ENCODE results near the gene ENTR1.

The ENTR1 gene

GRCh38 chr9:136370687-136371532 lies 39.5 kb downstream of the ENTR1 start:
- DNase-seq = no peak
- H3K27ac ChIP-seq (ENCODE audit: insufficient read depth, low read length, poor library complexity, severe bottlenecking) = no peak overlapping the region

GRCh38 chr9:136370037-136370436 lies 40.4 kb downstream of the ENTR1 start:
- Histone ChIP-seq H3K36me3 (ENCODE audit: control insufficient read depth, insufficient read depth, low read length) (no peaks in the 10 kb centered on the region), H3K4me1 (ENCODE audit: control insufficient read depth, insufficient read depth, low read length, poor library complexity, severe bottlenecking) (no peaks in the 10 kb centered on the region), H3K27ac (ENCODE audit: insufficient read depth, low read length, poor library complexity, severe bottlenecking) (no peak overlapping the region), H3K4me3 (ENCODE audit: insufficient read depth, low read depth, low read length, poor library complexity, severe bottlenecking) (no peak overlapping the region), H3K9me3 (ENCODE audit: control insufficient read depth, low read length) (no peaks in the 10 kb centered on the region), H3K27me3 (replicated peaks; ENCODE audit: control insufficient read depth, insufficient read depth, low read length, poor library complexity, severe bottlenecking) (no peaks in the 10 kb centered on the region)
- DNase-seq = no peak

More at GRCh38 chr9:136370687-136371532, 39.5 kb downstream of the ENTR1 start:
- Histone ChIP-seq H3K9me3 (ENCODE audit: control insufficient read depth, low read length) (no peaks in the 10 kb centered on the region), H3K36me3 (ENCODE audit: control insufficient read depth, insufficient read depth, low read length) (no peaks in the 10 kb centered on the region), H3K4me1 (ENCODE audit: control insufficient read depth, insufficient read depth, low read length, poor library complexity, severe bottlenecking) (no peaks in the 10 kb centered on the region), H3K27me3 (replicated peaks; ENCODE audit: control insufficient read depth, insufficient read depth, low read length, poor library complexity, severe bottlenecking) (no peaks in the 10 kb centered on the region), H3K4me3 (ENCODE audit: insufficient read depth, low read depth, low read length, poor library complexity, severe bottlenecking) (no peak overlapping the region)

GRCh38 chr9:136368190-136368589 lies 42.2 kb downstream of the ENTR1 start:
- Histone ChIP-seq H3K4me1 (ENCODE audit: control insufficient read depth, insufficient read depth, low read length, poor library complexity, severe bottlenecking) (peaks cover under 1% of the 10 kb centered on the region), H3K9me3 (ENCODE audit: control insufficient read depth, low read length) (no peaks in the 10 kb centered on the region), H3K27ac (ENCODE audit: insufficient read depth, low read length, poor library complexity, severe bottlenecking) (no peak overlapping the region), H3K4me3 (ENCODE audit: insufficient read depth, low read depth, low read length, poor library complexity, severe bottlenecking) (no peak overlapping the region), H3K36me3 (ENCODE audit: control insufficient read depth, insufficient read depth, low read length) (no peaks in the 10 kb centered on the region), H3K27me3 (replicated peaks; ENCODE audit: control insufficient read depth, insufficient read depth, low read length, poor library complexity, severe bottlenecking) (no peaks in the 10 kb centered on the region)
- DNase-seq = no peak

- no peaks in the 10 kb centered on the region for H3K9me3 ChIP-seq (ENCODE audit: control insufficient read depth, low read length)
- H3K36me3 ChIP-seq (ENCODE audit: control insufficient read depth, insufficient read depth, low read length) = no peaks in the 10 kb centered on the region
- no peaks in the 10 kb centered on the region for H3K27me3 ChIP-seq (replicated peaks; ENCODE audit: control insufficient read depth, insufficient read depth, low read length, poor library complexity, severe bottlenecking)
- H3K4me3 ChIP-seq (ENCODE audit: insufficient read depth, low read depth, low read length, poor library complexity, severe bottlenecking) = no peak overlapping the region
- no peak overlapping the region for H3K27ac ChIP-seq (ENCODE audit: insufficient read depth, low read length, poor library complexity, severe bottlenecking)
- DNase-seq = no peak
- H3K4me1 ChIP-seq (ENCODE audit: control insufficient read depth, insufficient read depth, low read length, poor library complexity, severe bottlenecking) = peaks cover 7% of the 10 kb centered on the region
Measured at GRCh38 chr9:136367296-136368145, 42.9 kb downstream of the ENTR1 start.

- no peaks in the 10 kb centered on the region for H3K36me3 ChIP-seq (ENCODE audit: control insufficient read depth, insufficient read depth, low read length)
- DNase-seq = no peak
- peaks cover 7% of the 10 kb centered on the region for H3K4me1 ChIP-seq (ENCODE audit: control insufficient read depth, insufficient read depth, low read length, poor library complexity, severe bottlenecking)
- no peak overlapping the region for H3K27ac ChIP-seq (ENCODE audit: insufficient read depth, low read length, poor library complexity, severe bottlenecking)
- H3K27me3 ChIP-seq (replicated peaks; ENCODE audit: control insufficient read depth, insufficient read depth, low read length, poor library complexity, severe bottlenecking) = no peaks in the 10 kb centered on the region
- no peaks in the 10 kb centered on the region for H3K9me3 ChIP-seq (ENCODE audit: control insufficient read depth, low read length)
- H3K4me3 ChIP-seq (ENCODE audit: insufficient read depth, low read depth, low read length, poor library complexity, severe bottlenecking) = no peak overlapping the region
Measured at GRCh38 chr9:136366826-136367225, 43.6 kb downstream of the ENTR1 start.

GRCh38 chr9:136365775-136366222 lies 44.6 kb downstream of the ENTR1 start:
- Histone ChIP-seq H3K36me3 (ENCODE audit: control insufficient read depth, insufficient read depth, low read length) (no peaks in the 10 kb centered on the region), H3K4me3 (ENCODE audit: insufficient read depth, low read depth, low read length, poor library complexity, severe bottlenecking) (no peak overlapping the region), H3K27me3 (replicated peaks; ENCODE audit: control insufficient read depth, insufficient read depth, low read length, poor library complexity, severe bottlenecking) (no peaks in the 10 kb centered on the region), H3K27ac (ENCODE audit: insufficient read depth, low read length, poor library complexity, severe bottlenecking) (no peak overlapping the region), H3K9me3 (ENCODE audit: control insufficient read depth, low read length) (no peaks in the 10 kb centered on the region), H3K4me1 (ENCODE audit: control insufficient read depth, insufficient read depth, low read length, poor library complexity, severe bottlenecking) (peaks cover 7% of the 10 kb centered on the region)
- no peak for DNase-seq

- DNase-seq = no peak
- Histone ChIP-seq H3K27ac (ENCODE audit: insufficient read depth, low read length, poor library complexity, severe bottlenecking) (no peak overlapping the region), H3K27me3 (replicated peaks; ENCODE audit: control insufficient read depth, insufficient read depth, low read length, poor library complexity, severe bottlenecking) (no peaks in the 10 kb centered on the region), H3K9me3 (ENCODE audit: control insufficient read depth, low read length) (no peaks in the 10 kb centered on the region), H3K4me3 (ENCODE audit: insufficient read depth, low read depth, low read length, poor library complexity, severe bottlenecking) (no peak overlapping the region), H3K36me3 (ENCODE audit: control insufficient read depth, insufficient read depth, low read length) (peaks cover 3% of the 10 kb centered on the region), H3K4me1 (ENCODE audit: control insufficient read depth, insufficient read depth, low read length, poor library complexity, severe bottlenecking) (peaks cover 7% of the 10 kb centered on the region)
Measured at GRCh38 chr9:136364942-136365774, 45.3 kb downstream of the ENTR1 start.

GRCh38 chr9:136363949-136364748 lies 46.3 kb downstream of the ENTR1 start:
- Histone ChIP-seq H3K4me3 (ENCODE audit: insufficient read depth, low read depth, low read length, poor library complexity, severe bottlenecking) (no peak overlapping the region), H3K4me1 (ENCODE audit: control insufficient read depth, insufficient read depth, low read length, poor library complexity, severe bottlenecking) (peaks cover 7% of the 10 kb centered on the region), H3K36me3 (ENCODE audit: control insufficient read depth, insufficient read depth, low read length) (peaks cover 9% of the 10 kb centered on the region), H3K27ac (ENCODE audit: insufficient read depth, low read length, poor library complexity, severe bottlenecking) (no peak overlapping the region), H3K9me3 (ENCODE audit: control insufficient read depth, low read length) (no peaks in the 10 kb centered on the region), H3K27me3 (replicated peaks; ENCODE audit: control insufficient read depth, insufficient read depth, low read length, poor library complexity, severe bottlenecking) (no peaks in the 10 kb centered on the region)
- DNase-seq = peak in 1 of 3 donors; percentile 1
